OCI-LY1 (cell line): ENCODE measurements around the gene NEDD4L.

Experiments used
- CTCF ChIP-seq: fragments of 200-600 bp; sonication (generic), shearing (Covaris generic); IDR thresholded peaks from 2 replicates; pipeline ENCODE4 v1.5.1; 2017; ENCODE audit warnings: mild to moderate bottlenecking, antibody characterized with exemption, low read length, moderate library complexity, mixed read lengths
- EZH2 ChIP-seq: fragments of 200-600 bp; sonication (generic), shearing (Covaris generic); IDR thresholded peaks from 2 replicates; pipeline ENCODE4 v1.8.0; 2017; ENCODE audit warnings: borderline replicate concordance, mixed run types, mild to moderate bottlenecking, antibody characterized with exemption, low read length, moderate library complexity, mixed read lengths

DNA sequence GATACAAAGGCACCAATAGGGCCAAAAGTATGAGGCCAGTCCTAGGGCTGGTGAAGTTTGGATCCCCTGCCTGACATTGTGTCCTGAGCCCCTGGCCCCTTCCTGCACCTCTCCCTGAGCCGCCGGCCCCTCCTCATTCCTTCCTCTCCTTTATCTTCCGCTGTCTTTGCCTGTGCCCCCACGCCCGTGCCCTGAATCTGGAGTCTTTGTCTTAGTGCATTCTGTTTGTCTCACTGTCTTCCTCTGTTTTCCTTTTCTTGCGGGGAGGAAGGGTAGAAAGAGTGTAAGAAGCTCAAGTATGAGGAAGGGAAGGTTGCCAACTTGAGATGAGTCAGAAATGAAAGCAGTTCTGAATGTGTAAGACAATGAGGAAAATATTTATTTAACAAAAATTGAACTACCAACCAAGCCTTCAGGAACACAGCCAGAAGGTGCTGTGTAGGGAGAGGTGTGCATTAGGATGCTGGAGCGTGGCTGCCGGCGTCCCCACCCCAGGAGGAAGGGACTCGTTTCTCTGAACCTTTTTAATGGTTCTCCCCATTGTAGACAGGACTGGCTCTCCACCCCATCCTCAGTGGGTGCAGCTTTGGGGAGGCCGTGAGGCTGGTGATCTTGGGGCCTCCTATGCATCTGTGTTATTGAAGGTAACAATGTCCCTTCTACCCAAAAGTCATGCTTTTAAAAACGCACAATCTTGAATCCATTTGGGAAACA is 133.1 kb downstream of the NEDD4L start:
- no peak for TF ChIP-seq EZH2
- no peak for TF ChIP-seq CTCF
